A549 (cell line): Measurements from ENCODE around the gene PAPPA.

Source experiments
- CHD2 ChIP-seq: fragments of 150-350 bp; IDR thresholded peaks from 2 replicates; pipeline ENCODE4 v1.6.1; 2014; ENCODE audit warnings: low read length; ENCODE audit not compliant: partially characterized antibody
- EP300 ChIP-seq, 2 experiments: fragments of >200 bp; sonication (Bioruptor Twin); formaldehyde crosslinking; IDR thresholded peaks; 2 replicates in 1 of 2; 3 replicates in 1 of 2; pipeline ENCODE4 v1.6.1; 2016 to 2017
- FOSL2 ChIP-seq, 2 experiments: fragments of 450-650 bp in 1 of 2; fragments of >200 bp in 1 of 2; sonication (Bioruptor Twin) in 1 of 2; formaldehyde crosslinking; IDR thresholded peaks; 2 replicates each; pipeline versions ENCODE4 v1.5.0 to v1.6.1; 2016 to 2020; ENCODE audit warnings: mild to moderate bottlenecking in 1 of 2, moderate library complexity in 1 of 2
- HEYL ChIP-seq: fragments of 250-450 bp; sonication (Bioruptor Pico); IDR thresholded peaks from 2 replicates; pipeline ENCODE4 v1.8.0; 2021; ENCODE audit warnings: mild to moderate bottlenecking, moderate library complexity
- JUN ChIP-seq, 2 experiments: fragments of >200 bp; sonication (Bioruptor Twin); formaldehyde crosslinking; IDR thresholded peaks; 2 replicates in 1 of 2; 3 replicates in 1 of 2; pipeline ENCODE4 v1.6.1; 2016 to 2017
- KDM5A ChIP-seq: fragments of 200-600 bp; sonication (generic); IDR thresholded peaks from 2 replicates; pipeline ENCODE4 v1.6.1; 2016; ENCODE audit warnings: antibody characterized with exemption, mild to moderate bottlenecking
- POLR2A ChIP-seq: IDR thresholded peaks from 2 replicates; pipeline ENCODE4 v1.6.1; 2012; ENCODE audit warnings: mild to moderate bottlenecking, low read length
- POLR2AphosphoS2 ChIP-seq: conservative IDR thresholded peaks from 2 replicates; pipeline ENCODE4 v1.6.1; 2012; ENCODE audit warnings: low read length, improper control_type of control experiment, inconsistent platforms
- RAD21 ChIP-seq, 2 experiments: fragments of >200 bp in 1 of 2; sonication (Bioruptor Twin) in 1 of 2; formaldehyde crosslinking in 1 of 2; IDR thresholded peaks in 1 of 2; conservative IDR thresholded peaks in 1 of 2; 2 replicates in 1 of 2; 3 replicates in 1 of 2; pipeline ENCODE4 v1.6.1; 2012 to 2018; ENCODE audit warnings: inconsistent platforms in 1 of 2
- RFX5 ChIP-seq: fragments of 450-650 bp; IDR thresholded peaks from 2 replicates; pipeline ENCODE4 v1.7.1; 2014; ENCODE audit warnings: antibody characterized with exemption, mild to moderate bottlenecking, moderate library complexity
- SMC3 ChIP-seq: fragments of >200 bp; sonication (Bioruptor Twin); formaldehyde crosslinking; IDR thresholded peaks from 3 replicates; pipeline ENCODE4 v1.6.1; 2018; ENCODE audit warnings: inconsistent platforms
- TF ChIP-seq, protein P1 (sequence below): fragments of >200 bp; sonication (Bioruptor Twin); formaldehyde crosslinking; IDR thresholded peaks from 3 replicates; pipeline ENCODE4 v1.5.1; 2016
- TF ChIP-seq, protein P2 (sequence below): fragments of 450-650 bp; IDR thresholded peaks from 2 replicates; pipeline ENCODE4 v1.6.1; 2014; ENCODE audit warnings: antibody characterized with exemption

DNA sequence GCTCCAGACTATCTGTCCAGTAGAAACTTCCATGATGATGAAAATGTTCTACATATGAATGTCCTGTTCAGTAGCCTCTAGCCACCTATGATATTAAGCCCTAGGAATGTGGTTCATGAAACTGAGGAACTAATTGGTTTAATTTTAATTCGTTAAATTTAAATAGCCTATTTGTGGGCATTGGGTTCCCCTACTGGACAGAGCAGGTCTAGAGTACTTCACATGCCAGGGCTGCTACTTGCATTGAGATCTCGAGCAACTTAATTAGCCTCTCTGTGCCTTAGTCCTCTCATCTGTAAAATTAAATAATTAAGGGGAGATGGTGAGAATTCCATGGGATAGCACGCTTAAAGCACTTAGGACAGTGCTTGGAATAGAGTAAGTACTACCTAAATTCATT, 160.0 kb downstream of the PAPPA start:
- TF ChIP-seq POLR2A (no peak), KDM5A (no peak), SMC3 (no peak), FOSL2 (IDR thresholded peaks at IDR 0.05) (no peak), FOSL2 (CRISPR knock-in tag; IDR thresholded peaks at IDR 0.05) (no peak), RFX5 (no peak), JUN (IDR thresholded peaks at IDR 0.05) (no peak), RAD21 (conservative IDR thresholded peaks at IDR 0.05 in 1 of 2, IDR thresholded peaks at IDR 0.05 in 1 of 2) (peak; percentile 1 to 13; a peak in 1 of 5 replicates), POLR2AphosphoS2 (no peak), HEYL (CRISPR knock-in tag) (no peak), CHD2 (no peak), EP300 (IDR thresholded peaks at IDR 0.05) (no peak)
- TF ChIP-seq, protein P1, sequence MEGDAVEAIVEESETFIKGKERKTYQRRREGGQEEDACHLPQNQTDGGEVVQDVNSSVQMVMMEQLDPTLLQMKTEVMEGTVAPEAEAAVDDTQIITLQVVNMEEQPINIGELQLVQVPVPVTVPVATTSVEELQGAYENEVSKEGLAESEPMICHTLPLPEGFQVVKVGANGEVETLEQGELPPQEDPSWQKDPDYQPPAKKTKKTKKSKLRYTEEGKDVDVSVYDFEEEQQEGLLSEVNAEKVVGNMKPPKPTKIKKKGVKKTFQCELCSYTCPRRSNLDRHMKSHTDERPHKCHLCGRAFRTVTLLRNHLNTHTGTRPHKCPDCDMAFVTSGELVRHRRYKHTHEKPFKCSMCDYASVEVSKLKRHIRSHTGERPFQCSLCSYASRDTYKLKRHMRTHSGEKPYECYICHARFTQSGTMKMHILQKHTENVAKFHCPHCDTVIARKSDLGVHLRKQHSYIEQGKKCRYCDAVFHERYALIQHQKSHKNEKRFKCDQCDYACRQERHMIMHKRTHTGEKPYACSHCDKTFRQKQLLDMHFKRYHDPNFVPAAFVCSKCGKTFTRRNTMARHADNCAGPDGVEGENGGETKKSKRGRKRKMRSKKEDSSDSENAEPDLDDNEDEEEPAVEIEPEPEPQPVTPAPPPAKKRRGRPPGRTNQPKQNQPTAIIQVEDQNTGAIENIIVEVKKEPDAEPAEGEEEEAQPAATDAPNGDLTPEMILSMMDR, result no peak
- TF ChIP-seq, protein P2, sequence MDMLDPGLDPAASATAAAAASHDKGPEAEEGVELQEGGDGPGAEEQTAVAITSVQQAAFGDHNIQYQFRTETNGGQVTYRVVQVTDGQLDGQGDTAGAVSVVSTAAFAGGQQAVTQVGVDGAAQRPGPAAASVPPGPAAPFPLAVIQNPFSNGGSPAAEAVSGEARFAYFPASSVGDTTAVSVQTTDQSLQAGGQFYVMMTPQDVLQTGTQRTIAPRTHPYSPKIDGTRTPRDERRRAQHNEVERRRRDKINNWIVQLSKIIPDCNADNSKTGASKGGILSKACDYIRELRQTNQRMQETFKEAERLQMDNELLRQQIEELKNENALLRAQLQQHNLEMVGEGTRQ, result no peak
